Smooth muscle cell (in vitro differentiated cells): ENCODE data around the gene TUNAR. TPM values are rescaled to one million over a fixed set of nuclear protein-coding genes. Genes with fewer than 3 reads are reported as not detected.

Source experiments
- DNase-seq: peaks from one replicate; lab custom pipeline; 2025; ENCODE audit not compliant: unreplicated experiment; lab: John Stamatoyannopoulos, UW
- H2AFZ ChIP-seq: fragments of 200-600 bp; sonication (generic); 2 replicates; pipeline ENCODE4 v1.6.0; 2016; ENCODE audit warnings: antibody characterized with exemption, low read depth, mild to moderate bottlenecking
- H3F3A ChIP-seq: fragments of 200-600 bp; sonication (generic); 2 replicates; pipeline ENCODE4 v1.6.0; 2017; ENCODE audit warnings: antibody characterized with exemption, low read depth
- H3K27ac ChIP-seq: fragments of 200-600 bp; sonication (generic); 2 replicates; pipeline ENCODE4 v1.5.1; 2016; ENCODE audit warnings: low read depth, mild to moderate bottlenecking
- H3K27me3 ChIP-seq: fragments of 200-600 bp; sonication (generic); 2 replicates; pipeline ENCODE4 v1.6.1; 2016; ENCODE audit warnings: low read depth, mild to moderate bottlenecking
- H3K36me3 ChIP-seq: fragments of 200-600 bp; sonication (generic); 2 replicates; pipeline ENCODE4 v1.5.1; 2016; ENCODE audit warnings: low read depth
- H3K4me1 ChIP-seq: fragments of 200-600 bp; sonication (generic); 2 replicates; pipeline ENCODE4 v1.5.1; 2016; ENCODE audit warnings: low read depth
- H3K4me2 ChIP-seq: fragments of 200-600 bp; sonication (generic); 2 replicates; pipeline ENCODE4 v1.6.0; 2016; ENCODE audit warnings: mild to moderate bottlenecking
- H3K4me3 ChIP-seq: fragments of 200-600 bp; sonication (generic); 2 replicates; pipeline ENCODE4 v1.5.1; 2016; ENCODE audit warnings: mild to moderate bottlenecking
- H3K79me2 ChIP-seq: fragments of 200-600 bp; sonication (generic); 2 replicates; pipeline ENCODE4 v1.6.0; 2016; ENCODE audit warnings: low read depth, mild to moderate bottlenecking
- H3K9ac ChIP-seq: fragments of 200-600 bp; sonication (generic); 2 replicates; pipeline ENCODE4 v1.6.0; 2016; ENCODE audit warnings: low read depth
- H3K9me3 ChIP-seq: fragments of 200-600 bp; sonication (generic); replicated peaks from 2 replicates; pipeline ENCODE4 v1.5.1; 2016; ENCODE audit warnings: low read depth
- H4K20me1 ChIP-seq: fragments of 200-600 bp; sonication (generic); 2 replicates; pipeline ENCODE4 v1.6.0; 2016; ENCODE audit warnings: low read depth
- WGBS: methylation state at CpG from one replicate; pipeline ENCODE4 v1.1.7; 2016; ENCODE audit warnings: low lambda C conversion rate; 5-methylcytosine and 5-hydroxymethylcytosine counted together
- polyA plus RNA-seq: library from polyadenylated mRNA; unstranded; fragments of >200 nt; fragmentation: Nextera tagmentation; extraction: Ambion mirVana; gene quantifications from 2 replicates; pipeline ENCODE4 v1.2.1, GENCODE V29; 2016
- total RNA-seq: library from RNA; depleted of rRNA; stranded (reverse); fragments of >200 nt; gene quantifications from 2 replicates; pipeline ENCODE4 v1.2.3, GENCODE V29; 2014
- TF ChIP-seq, protein P1 (sequence below): fragments of 200-600 bp; sonication (generic); IDR thresholded peaks from 2 replicates; pipeline ENCODE4 v1.5.1; 2017; ENCODE audit warnings: borderline replicate concordance, mild to moderate bottlenecking, antibody characterized with exemption; ENCODE audit not compliant: insufficient read depth, poor library complexity, severe bottlenecking

Gene TUNAR
- total and polyA plus RNA-seq, 2 experiments from 2014 or later = not detected

DNA sequence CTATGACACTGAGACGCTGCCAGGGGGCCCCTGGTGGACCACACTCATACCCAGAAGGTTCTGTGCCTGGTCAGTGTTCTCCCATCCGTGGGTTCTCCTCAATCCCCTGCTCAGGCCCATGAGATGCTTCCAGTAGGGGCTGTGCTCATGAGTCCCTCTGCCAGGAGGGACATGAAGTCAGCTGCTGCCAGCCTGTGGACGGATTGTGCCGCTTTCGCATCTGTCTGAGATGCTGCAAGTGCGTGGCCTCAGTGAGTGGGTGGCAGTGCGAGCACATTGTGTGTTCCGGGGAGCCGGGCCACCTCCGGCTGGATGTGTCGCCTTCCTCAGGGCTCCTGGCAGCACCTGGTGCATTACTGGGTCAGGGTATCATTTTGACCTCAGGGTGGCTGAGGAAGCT is 15.5 kb downstream of the TUNAR start:
- no peak overlapping the region for H3K27ac ChIP-seq

DNA sequence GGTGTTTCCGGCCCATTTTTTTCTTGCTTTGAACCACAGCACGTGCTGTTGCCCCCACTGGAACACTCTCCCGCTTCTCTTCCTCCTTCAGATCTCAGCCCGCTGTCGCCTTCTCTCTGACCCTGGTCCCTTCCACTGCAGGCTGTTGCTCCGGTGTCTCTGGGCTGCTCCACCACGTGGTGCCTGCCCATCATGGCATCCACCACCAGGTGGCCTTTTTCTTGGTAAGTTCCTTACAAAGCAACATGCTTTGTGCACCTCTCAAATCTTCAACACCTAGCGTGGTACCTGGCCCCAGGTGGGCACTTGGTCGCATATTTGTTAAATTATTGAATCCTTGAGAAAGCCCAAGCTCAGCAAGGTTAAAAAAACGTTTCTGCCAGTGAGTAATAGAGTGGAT is 19.1 kb downstream of the TUNAR start:
- no peak overlapping the region for H3K9ac ChIP-seq
- TF ChIP-seq, protein P1, sequence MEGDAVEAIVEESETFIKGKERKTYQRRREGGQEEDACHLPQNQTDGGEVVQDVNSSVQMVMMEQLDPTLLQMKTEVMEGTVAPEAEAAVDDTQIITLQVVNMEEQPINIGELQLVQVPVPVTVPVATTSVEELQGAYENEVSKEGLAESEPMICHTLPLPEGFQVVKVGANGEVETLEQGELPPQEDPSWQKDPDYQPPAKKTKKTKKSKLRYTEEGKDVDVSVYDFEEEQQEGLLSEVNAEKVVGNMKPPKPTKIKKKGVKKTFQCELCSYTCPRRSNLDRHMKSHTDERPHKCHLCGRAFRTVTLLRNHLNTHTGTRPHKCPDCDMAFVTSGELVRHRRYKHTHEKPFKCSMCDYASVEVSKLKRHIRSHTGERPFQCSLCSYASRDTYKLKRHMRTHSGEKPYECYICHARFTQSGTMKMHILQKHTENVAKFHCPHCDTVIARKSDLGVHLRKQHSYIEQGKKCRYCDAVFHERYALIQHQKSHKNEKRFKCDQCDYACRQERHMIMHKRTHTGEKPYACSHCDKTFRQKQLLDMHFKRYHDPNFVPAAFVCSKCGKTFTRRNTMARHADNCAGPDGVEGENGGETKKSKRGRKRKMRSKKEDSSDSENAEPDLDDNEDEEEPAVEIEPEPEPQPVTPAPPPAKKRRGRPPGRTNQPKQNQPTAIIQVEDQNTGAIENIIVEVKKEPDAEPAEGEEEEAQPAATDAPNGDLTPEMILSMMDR = peak; percentile 23
- H3K27ac ChIP-seq = no peak overlapping the region
- WGBS = 52% methylated on average over 10 of the region's 10 CpGs
- DNase-seq = no peak
- no peaks in the 10 kb centered on the region for H3K79me2 ChIP-seq
- H3K4me1 ChIP-seq = no peaks in the 10 kb centered on the region
- no peaks in the 10 kb centered on the region for H4K20me1 ChIP-seq
- H3K36me3 ChIP-seq = no peaks in the 10 kb centered on the region
- H3K4me3 ChIP-seq = no peak overlapping the region
- H3K4me2 ChIP-seq = no peak overlapping the region
- no peak overlapping the region for H2AFZ ChIP-seq
- H3K9me3 ChIP-seq = no peaks in the 10 kb centered on the region
- H3F3A ChIP-seq = no peaks in the 10 kb centered on the region
- H3K27me3 ChIP-seq = peaks cover 10% of the 10 kb centered on the region

More for the DNA sequence above, 15.5 kb downstream of the TUNAR start:
- no peaks in the 10 kb centered on the region for H3K4me1 ChIP-seq
- H3K79me2 ChIP-seq = no peaks in the 10 kb centered on the region
- peaks cover 6% of the 10 kb centered on the region for H3K27me3 ChIP-seq
- WGBS = 95% methylated on average over 11 of the region's 11 CpGs
- TF ChIP-seq, protein P1 = no peak
- no peak overlapping the region for H2AFZ ChIP-seq
- H3K9ac ChIP-seq = no peak overlapping the region
- H3K9me3 ChIP-seq = no peaks in the 10 kb centered on the region
- H4K20me1 ChIP-seq = no peaks in the 10 kb centered on the region
- DNase-seq = no peak
- H3K36me3 ChIP-seq = no peaks in the 10 kb centered on the region
- H3K4me3 ChIP-seq = no peak overlapping the region
- H3K4me2 ChIP-seq = no peak overlapping the region
- no peaks in the 10 kb centered on the region for H3F3A ChIP-seq

DNA sequence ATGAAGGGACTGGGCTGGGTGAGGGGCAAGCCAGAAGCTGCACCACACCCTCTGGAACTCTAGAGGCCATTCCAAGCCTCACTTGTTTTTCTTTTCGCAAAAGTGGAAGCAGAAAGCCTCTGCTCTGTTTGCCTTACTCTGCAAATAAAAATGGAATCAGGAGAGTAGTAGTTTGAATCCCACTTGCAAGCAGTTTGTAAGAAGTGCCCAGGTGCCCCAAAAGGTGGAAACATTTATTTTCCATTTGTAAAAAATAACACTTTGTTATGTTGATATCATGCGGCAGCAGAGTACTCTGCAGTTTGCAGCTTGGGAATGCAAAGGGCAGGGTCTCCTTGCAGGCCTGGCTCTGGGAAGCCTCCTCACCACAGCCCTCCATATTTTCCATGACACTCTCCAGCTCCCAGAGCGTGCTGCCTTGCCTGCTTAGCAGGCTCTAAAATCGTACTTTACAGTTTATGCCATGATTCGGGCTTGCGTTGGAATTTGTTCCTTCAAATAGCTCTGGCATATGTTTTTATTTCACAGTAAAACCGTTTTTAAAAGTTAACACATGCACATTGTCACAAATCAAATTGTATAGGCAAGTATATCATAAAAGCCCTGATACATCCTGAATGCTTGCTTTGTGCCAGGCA is 20.0 kb downstream of the TUNAR start:
- H3F3A ChIP-seq = no peaks in the 10 kb centered on the region
- H3K4me2 ChIP-seq = no peak overlapping the region
- no peaks in the 10 kb centered on the region for H3K36me3 ChIP-seq
- 69% methylated on average over 7 of the region's 7 CpGs for WGBS
- no peaks in the 10 kb centered on the region for H4K20me1 ChIP-seq
- no peak overlapping the region for H3K4me3 ChIP-seq
- TF ChIP-seq, protein P1 = no peak
- no peak overlapping the region for H3K9ac ChIP-seq
- no peaks in the 10 kb centered on the region for H3K79me2 ChIP-seq
- no peaks in the 10 kb centered on the region for H3K4me1 ChIP-seq
- no peaks in the 10 kb centered on the region for H3K9me3 ChIP-seq
- no peak overlapping the region for H3K27ac ChIP-seq
- H2AFZ ChIP-seq = no peak overlapping the region
- DNase-seq = no peak
- peaks cover 10% of the 10 kb centered on the region for H3K27me3 ChIP-seq

DNA sequence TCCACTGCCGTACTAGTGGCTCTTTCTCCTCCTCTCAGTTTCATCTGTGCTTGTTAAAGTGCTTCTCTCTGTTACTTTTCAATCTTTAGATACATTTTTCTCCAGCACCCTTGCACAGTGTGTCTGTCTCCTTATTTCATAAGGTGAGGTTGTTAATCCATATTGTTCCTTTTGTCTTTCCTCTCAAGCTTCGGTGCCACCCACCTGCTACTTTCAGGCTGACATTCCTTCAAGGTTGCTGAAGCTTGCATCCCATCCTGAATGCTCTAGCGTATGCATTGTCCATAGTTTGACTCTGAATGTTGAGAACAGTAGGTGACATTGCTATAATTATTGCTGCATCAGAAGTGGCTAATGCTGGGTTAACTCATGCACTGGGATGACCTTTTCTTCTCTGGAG is 20.6 kb downstream of the TUNAR start:
- TF ChIP-seq, protein P1 = no peak
- Histone ChIP-seq H3K9me3 (no peaks in the 10 kb centered on the region), H3F3A (no peaks in the 10 kb centered on the region), H3K9ac (no peak overlapping the region), H3K79me2 (no peaks in the 10 kb centered on the region), H3K27me3 (peaks cover 10% of the 10 kb centered on the region), H3K36me3 (no peaks in the 10 kb centered on the region), H2AFZ (no peak overlapping the region), H3K4me1 (no peaks in the 10 kb centered on the region), H3K27ac (no peak overlapping the region), H3K4me2 (no peak overlapping the region), H4K20me1 (no peaks in the 10 kb centered on the region), H3K4me3 (no peak overlapping the region)
- no peak for DNase-seq
- 90% methylated on average over 3 of the region's 3 CpGs for WGBS
